ENCODE data around the gene OR2F2.

The OR2F2 gene

DNA sequence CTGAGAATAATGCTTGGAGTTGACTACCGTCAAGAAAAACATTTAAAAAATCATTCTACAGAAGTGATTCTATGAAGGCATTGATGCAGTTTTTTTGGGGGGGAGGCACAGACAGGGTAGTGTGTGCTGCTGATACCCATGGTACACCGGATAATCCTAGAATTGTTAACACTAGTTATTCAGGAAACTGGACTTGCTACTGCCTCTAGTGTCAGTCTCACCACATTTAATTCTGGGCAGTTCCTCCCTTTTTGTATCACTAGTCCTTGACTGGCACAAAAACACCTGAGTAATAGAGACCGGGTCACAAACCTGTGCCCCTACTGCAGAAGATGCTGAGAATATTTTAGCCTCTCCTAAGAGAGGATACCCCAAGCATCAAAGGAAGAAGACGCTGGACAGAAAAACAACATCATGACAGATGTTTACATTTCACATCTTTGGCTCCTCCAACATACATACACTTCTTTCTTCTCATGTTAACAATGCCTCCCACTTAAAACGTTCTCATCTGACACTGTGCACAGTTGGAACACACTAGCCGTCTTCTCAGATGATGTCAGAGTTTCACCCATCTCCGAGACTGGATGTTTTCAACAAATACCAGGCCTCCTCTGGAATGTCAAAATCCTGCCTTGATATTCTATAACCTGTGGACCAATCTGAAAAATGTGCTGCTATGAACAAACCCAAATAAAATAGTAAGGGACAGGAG, 19.9 kb upstream of the OR2F2 start:
- no peak for DNase-seq

DNA sequence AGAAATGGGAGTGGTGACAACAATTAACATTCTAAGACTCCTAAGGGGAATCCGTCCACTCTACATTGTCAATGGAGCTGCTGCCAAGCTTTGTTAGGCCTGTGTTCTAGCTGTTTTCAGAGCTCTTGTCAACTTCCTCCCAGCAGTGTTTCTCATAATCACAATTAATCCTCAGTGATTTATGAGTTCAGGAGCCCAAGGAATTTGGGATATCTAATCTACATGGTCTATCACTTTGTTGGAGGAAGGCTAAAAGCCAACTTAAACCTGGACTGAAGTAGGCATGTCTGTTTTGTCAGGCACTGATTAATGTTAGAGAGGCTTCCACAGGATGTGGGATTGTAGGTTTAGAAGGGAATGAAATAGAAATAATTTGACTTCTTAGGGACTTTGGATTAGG, 10.2 kb upstream of the OR2F2 start:
- DNase-seq = no peak

DNA sequence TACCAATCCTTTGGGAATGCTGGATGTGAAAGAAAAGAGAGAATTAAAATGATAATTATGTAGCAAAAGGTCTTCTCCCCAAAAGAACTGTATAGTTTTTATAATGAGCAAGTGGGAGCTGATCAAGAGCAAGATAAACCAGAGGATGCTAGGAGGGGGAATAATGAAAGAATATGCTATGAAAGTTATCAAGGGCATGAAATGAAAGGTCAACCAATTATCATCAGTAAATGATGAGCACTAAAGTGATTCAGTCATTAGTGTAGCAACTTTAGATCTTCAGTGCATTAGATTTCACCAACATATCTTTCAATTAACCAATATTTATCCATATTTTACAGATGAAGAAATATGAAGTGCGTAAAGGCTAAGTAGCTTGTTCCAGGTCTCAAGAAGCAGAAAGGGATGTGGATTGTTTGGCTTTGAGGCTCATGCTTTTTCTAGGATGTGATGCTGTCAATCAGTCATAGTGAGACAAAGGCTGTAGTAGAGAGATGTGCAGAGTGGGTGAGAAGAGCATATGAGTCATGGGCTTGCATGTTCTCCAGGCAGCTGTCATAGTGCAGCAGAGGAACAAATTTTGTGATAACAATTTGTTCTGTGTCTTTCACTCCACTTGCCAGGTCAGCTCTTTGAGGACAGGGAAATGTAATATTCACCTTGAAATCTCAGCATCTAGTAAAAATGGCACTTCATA, 5.7 kb upstream of the OR2F2 start:
- no peak for DNase-seq

DNA sequence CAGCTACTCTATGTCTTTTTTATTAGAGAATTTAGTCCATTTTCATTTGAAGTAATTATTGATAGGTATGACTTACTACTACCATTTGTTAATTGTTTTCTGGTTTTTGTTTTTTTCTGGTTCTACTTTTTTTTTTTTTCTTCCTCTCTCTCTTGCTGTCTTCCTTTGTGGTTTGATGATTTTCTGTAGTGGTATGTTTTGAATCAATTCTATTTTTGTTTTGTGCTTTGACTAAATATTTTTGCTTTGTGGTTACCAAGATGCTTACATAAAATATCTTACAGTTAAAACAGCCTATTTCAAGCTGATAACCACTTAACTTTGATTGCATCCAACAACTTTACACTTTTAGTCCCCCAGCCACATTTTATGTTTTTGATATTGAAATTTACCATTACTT, 3.3 kb upstream of the OR2F2 start:
- no peak for DNase-seq

DNA sequence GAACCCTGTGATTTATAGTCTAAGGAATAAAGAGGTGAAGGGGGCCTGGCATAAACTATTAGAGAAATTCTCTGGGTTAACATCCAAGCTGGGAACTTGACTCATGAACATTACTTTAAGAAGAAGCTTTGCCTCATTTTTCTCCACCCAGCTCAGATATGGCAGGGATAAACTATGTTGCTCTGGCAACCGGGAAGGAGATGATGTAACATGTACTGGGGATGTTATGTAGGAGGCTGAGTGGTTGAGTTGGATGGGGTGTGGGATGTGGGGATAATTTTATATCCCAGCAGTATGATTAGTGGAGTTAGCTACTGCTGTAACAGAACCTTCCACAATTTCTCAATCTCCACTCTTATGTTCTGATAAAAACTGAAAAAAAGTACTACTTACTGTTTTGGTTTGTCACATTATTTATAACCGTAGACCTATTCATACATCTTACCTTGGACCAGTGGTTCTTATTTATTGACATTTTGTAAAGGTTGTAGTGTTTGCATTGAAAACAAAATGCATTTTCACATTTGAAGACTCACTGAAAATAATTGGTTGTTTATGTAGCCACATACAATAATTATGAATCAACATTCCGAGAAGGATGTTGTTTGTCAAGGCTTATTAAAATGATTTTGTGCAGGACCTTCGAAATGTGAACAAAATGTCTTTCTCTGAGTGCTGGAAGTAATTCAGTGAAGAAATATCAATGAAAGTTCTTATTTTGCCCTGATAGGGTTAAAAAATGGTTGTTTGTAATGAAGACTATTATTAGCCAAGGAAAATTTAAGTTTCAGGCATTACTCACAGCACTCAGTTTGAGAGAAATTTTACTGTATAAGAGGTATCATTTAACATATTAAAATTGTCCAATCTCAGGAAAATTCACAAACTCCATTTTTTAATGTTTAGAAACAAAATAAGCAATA, 1.3 kb downstream of the OR2F2 start:
- DNase-seq = no peak

DNA sequence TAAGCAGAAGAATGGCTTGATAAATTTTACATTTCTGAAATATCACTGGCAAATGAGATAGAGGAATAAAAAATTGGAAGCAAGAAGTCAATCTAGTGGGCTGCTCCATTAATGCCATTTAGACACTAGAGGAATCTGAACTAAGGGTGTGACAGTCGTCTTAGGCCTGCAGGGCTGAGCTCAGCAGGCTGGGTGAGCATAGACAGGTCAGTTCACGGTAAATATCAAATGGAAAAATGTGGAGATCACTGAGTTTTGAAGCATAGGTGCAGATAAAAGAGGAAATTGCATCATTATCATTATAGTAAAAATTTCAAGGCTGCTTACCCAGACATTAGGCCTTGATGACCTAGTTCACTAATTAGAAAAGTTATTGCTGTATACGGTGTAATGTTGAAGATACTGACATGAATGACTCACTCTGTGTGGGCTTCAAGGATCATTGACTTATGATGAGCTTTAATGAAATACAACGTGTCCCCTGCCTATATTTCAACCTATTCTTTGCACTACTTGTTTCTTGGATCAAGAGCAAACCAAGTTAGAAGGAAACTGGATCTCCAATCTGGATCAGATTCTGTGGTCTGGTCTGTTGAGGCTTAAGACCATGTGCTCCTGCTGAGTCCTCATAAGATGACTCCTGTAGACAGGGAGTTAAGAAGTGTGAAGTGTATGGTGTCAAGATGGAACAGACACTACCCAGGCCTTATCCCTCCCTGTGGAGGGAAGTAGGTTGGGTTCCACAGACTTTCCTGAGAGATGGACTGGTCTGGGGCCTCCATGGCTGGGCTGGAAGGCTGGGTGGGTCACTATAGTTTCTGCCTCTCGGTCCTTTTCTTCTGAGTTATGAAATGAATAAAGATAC, 3.6 kb downstream of the OR2F2 start:
- DNase-seq = no peak

DNA sequence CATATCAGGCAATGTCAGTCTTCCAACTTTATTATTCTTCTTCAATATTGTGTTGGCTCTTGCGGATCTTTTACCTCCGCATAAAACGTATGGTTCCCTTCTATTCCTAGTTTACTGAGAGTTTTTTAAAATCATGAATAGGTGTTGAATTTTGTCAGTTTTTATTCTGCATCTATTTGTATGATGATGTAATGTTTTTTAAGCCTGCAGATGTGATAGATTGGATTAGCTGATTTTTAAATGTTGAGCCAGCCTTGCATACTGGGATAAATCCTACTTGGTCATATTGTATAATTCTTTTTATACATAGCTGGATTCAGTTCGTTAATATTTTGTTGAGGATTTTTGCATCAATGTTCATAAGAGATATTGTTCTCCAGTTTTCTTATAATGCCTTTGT, 10.4 kb downstream of the OR2F2 start:
- DNase-seq = no peak

DNA sequence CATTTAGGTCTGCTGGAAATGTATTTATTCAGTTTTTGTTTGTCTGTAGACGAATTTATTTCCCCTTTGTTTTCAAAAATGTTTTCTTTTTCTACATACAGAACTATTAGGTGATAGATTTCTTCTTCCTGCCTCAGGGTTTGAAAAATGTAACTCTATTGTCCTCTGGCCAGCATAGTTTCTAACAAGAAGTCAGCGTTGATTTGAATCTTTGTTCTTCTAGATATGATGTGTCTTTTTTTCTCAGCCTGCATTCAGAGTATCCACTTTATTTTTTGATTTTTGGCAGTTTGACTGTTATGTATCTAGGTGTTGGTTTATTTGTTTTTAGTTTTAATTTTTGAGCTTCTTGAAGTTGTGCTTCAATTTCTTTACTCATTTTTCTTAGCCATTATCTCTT, 12.1 kb downstream of the OR2F2 start:
- no peak for DNase-seq

DNA sequence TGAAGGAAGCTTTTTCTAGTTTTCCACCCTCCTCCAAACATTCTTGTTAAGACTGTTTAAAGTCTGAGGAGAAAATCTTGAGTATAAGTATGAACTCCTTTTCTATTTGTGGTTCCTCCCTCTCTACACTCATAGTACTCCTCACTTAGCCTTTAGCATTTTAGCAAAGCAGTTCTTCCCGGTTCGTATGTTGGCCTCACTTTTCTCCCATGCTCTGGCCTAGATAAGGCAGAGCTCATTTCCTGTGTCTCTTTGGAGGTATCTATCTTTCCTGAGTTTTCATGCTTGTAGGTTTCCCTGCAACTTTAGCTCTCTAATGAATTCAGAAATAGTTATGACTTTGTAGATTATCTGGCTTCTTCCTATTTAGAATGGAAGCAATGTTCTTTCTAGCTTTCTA, 13.7 kb downstream of the OR2F2 start:
- no peak for DNase-seq

DNA sequence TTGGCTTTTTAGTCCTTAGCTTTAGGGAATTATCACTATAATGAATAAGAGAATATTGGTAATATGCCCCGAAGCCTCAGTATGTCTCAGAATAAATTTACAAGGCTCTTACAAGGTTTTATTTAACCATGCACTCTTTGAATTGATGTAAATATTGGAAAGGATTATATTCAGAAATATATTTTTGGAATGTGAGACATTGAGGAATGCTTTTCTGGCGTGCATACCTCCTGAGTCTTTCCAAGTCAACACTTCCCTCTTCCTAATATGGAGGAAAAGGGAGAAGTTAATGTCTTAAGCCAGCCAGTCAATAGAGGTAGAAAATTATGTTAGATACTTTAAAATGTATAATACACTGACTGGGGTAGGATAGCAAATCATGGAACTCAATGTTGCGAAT, 18.4 kb downstream of the OR2F2 start:
- no peak for DNase-seq

DNA sequence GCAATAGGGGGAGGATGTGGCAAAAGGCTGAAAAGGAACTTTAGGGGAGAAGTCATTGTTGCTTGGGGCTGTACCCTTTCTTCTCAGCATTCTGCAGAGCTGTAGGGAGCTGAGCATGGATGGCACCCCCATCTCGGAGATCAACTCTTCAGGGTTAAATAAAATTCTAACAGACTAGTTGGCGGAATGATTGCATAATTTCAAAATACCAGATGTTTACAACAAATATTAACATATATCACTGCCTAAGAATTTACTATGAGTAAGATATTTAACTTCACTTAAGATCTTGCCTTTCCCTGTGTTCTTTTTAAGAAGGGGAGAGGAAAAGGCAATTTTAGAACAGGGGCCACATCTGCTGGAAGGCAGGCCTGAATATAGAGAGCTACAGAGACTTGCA, 19.1 kb downstream of the OR2F2 start:
- DNase-seq = no peak

DNA sequence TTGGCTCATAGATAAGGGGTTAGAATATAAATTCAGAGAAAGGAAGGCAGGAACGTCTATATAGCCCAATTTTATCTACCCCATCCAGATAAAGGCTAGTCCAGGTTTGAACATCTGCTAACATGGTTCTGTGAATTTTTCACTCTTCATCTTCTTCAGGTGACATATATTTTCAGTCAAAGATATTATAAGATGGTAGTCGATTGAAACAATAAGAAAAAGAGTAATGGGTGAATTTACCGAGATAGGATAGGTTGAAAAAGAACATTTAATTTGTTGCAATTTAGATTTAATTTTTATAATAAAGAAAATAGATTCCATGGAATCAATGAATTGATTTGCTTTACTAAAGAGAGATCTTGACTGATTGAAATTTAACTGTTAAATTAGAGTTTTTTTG, 19.5 kb downstream of the OR2F2 start, which contains the start of gene OR2F1:
OR2F1 (plus strand) TSS at position 301 of the 400 bp plus-strand sequence. CDS start 5,127 bp downstream, outside the sequence.
- DNase-seq = no peak

DNA sequence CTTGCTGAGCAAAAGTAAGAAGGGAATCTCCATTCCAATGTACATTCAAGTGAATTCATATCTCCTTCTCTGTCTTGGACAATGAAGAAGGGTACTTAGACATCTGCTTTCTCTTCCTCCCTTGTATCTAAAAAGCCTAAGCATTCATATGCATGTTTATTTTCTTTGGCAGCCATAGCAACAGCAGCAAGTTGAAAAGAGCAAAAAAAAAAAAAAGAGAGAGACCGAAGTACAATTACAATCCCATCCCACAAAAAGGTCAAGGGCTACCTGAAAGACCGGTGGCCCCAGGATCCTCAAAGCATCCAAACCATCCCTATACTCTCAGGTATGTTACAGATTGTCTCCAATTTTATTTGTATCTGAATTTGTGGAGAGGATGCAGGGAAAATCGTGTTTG, 23.7 kb downstream of the OR2F2 start:
- no peak for DNase-seq

DNA sequence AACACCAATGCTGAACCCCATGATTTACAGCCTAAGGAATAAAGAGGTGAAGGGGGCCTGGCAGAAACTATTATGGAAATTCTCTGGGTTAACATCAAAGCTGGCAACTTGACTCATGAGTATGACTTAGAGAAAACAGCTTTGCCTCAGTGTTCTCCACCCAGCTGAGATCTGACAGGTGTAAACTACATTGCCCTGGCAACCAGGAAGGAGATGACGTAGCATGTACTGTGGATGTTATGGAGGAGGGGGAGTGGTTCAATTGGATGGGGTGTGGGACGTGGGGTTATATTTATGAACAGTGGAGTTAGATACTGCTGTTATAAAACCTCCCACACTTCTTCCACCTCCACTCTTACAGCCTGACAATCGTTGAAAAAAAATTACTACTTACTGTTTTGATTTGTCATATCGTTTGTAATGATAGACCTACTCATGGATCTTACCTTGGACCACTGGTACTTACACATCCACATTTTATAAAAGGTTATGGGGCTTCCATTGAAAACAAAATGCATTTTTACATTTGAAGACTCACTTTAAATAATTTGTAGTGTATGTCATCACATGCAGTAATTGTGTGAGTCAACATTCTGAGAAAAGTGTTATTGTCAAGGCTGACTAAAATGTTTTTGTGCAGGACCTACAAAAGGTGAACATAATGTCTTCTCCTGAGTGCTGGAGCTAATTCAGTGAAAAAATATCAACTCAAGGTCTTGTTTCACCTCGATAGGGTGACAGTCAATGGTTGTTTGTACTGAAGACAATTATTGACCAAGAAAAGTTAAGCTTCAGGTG, 26.0 kb downstream of the OR2F2 start:
- DNase-seq = no peak

DNA sequence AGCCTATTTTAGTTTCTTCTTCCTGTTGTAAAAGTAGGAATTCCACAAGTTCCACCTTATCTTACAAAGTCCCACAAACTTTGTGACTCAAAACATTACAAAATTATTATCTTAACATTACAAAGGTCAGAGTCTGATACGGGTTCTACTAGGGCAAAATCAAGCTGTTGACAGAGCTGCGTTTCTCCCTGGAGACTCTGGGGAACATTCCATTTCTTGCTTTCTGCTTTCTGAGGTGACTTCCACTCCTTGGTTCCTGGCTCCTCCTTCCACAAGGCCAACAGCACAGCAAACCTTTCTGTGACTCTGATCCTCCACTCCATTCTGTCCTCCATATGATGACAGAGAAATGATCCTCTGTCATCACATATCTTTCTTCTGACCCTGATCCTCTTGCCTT, 30.2 kb downstream of the OR2F2 start:
- DNase-seq = no peak

DNA sequence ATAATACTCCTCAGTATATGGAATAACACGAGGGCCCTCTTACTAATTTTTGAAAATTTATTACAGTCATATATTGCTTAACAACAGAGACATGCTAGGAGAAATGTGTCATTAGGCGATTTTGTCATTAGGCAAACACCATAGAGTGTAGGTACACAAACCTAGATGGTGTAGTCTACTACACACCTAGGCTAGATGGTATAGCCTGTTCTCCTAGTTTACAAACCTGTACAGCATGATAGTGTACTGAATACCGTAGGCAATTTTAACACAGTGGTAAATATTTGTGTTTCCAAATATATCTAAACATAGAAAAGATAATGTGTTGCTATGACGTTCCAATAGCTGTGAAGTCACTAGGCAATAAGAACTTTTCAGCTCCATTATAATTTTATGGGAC, 32.4 kb downstream of the OR2F2 start:
- DNase-seq = no peak

DNA sequence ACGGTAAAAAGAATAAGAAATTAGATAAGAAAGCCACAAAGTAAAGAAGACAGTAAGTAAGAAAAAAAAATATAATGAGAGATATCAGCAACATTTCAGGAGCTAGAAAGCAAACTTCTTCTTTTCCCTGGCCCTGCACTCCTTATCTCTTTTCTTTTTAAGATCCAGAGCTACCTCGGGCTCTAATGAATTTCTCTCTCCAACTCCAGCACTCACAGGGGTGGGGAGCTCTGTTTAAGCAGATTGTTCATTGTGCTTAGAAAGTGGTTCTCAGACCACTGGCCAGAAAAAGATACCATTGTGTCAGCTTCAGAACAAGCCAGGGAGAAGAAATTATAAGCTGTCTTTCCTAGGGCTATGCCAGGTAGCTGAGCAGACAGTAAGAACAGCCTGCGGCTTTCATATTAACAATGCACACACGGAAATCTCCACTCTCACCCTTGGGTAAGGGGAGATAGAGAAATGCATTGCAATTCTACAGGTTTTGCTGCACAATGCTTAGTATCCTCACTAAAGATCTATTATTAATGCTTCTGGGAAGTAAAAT, 38.9 kb downstream of the OR2F2 start:
- DNase-seq = no peak

DNA sequence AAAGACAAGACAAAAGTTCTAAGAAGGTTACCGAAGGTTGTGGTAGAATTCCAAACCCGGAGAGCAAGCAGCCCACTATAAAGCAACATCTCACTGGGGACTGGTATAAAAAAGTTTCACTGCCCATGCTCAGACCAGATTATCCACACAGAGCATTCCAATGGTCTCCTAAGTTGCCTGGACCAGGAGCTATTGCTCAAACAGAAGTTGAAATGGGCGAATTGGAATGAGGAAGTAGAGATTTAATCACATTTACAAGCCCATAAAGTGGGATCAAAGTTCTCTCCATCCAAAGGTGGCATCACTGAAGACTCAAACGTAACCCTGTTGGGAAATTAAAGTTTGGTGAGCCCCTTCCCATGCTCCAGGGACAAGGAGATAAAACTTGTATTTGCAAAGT, 39.4 kb downstream of the OR2F2 start:
- DNase-seq = no peak

DNA sequence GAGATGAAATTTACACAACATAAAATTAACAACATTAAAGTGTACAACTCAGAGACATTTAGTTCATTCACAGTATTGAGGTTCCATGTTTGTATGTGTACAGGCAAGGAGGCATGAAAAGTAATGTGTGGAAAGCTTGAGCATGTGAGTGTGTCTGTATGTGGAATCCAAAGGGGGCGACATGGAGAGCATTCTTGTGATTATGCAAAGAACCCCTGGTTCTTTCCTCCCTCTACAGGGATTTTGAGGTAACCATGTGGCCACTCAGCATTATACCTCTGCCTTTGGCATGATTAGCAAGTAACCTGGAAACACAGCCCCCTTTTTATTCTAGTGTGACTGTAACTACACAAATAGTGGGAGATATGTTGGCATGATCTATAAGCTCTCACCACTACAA, 40.6 kb downstream of the OR2F2 start:
- DNase-seq = no peak

DNA sequence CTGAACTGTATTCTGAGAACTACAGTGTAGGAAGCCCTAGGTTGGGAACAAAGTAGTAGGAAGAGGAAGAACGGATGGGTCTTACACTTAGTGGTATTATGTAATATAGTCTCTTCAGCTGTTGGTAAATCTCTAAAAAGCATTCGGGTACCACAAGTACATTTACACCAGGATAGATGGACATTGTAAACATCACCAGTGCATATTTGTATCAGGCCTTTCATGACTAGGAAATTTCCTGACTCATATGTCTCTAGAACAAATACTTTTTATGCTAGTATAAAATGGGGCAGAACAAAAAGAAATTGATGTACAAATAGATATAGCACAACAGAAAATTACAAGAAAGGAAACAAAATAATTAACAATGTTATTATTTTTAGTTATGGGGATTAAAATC, 43.6 kb downstream of the OR2F2 start:
- no peak for DNase-seq

DNA sequence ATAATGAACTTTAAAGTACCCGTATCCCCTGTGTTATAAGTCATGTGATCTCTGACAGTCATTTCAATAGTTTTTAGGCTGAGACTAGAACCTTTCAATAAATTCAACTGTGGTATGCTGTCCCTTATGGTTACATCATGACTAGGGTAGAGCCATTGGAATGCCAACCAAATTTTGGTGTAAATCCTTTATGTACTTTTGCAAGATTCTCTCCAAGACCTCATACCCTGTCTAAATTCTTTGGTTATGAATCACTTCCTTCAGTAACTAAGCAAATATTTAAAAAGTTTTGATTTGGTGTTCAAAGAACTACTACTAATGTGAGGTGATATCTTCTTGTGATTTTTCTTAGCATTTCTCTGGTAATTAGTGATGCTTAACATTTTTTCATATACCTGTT, 44.3 kb downstream of the OR2F2 start:
- DNase-seq = no peak

DNA sequence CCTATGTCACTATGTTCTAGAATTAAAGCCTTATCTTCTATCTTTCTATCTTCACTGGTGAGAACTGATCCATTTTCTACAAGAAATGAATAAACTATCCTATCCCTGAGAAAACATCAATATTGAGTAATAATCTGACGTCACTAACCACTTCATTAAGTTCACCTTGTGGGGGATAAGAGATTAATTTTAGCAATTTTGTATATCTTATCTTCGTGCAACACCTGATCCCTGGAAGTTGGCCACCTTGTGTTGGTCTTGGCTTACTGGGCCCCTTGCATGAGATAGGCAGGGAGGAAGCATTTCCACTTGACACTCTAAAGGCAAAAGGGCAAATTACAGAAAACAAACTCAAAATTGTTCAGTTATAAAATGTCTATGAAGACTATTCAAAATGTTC, 45.0 kb downstream of the OR2F2 start:
- DNase-seq = no peak
